HepG2 (cell line): Measurements from ENCODE around the gene GSTM2. TPM values are rescaled to one million over a fixed set of nuclear protein-coding genes. Genes with fewer than 3 reads are reported as not detected.

Experiments
- AGO1 ChIP-seq: fragments of 200-400 bp; formaldehyde crosslinking; IDR thresholded peaks from 2 replicates; pipeline ENCODE4 v1.6.1; 2017; ENCODE audit warnings: mild to moderate bottlenecking, low read depth, low read length, moderate library complexity; ENCODE audit not compliant: poor library complexity, severe bottlenecking
- BCL6 ChIP-seq: IDR thresholded peaks from 2 replicates; pipeline ENCODE4 v1.6.1; 2016; ENCODE audit warnings: missing genetic modification reagents, missing compliant biosample characterization
- CHD4 ChIP-seq: fragments of 200-600 bp; sonication (generic); IDR thresholded peaks from 2 replicates; pipeline ENCODE4 v1.7.0; 2017; ENCODE audit warnings: mild to moderate bottlenecking, low read length, borderline replicate concordance
- CREB1 ChIP-seq, 2 experiments: fragments of 450-650 bp in 1 of 2; IDR thresholded peaks; 2 replicates each; pipeline ENCODE4 v1.6.1; 2016 to 2017; ENCODE audit warnings: control low read depth in 1 of 2, mild to moderate bottlenecking in 1 of 2, missing compliant biosample characterization in 1 of 2, missing genetic modification characterization in 1 of 2
- GFI1 ChIP-seq: sonication (generic); formaldehyde crosslinking; IDR thresholded peaks from 2 replicates; pipeline ENCODE4 v1.5.0; 2020; ENCODE audit warnings: missing genetic modification reagents, mild to moderate bottlenecking, borderline replicate concordance
- HCFC1 ChIP-seq: fragments of 150-350 bp; IDR thresholded peaks from 2 replicates; pipeline ENCODE4 v1.6.1; 2014; ENCODE audit warnings: low read depth, low read length
- IRF1 ChIP-seq: sonication (generic); formaldehyde crosslinking; IDR thresholded peaks from 2 replicates; pipeline ENCODE4 v1.4.0; 2020; ENCODE audit warnings: low read depth, mild to moderate bottlenecking, missing genetic modification reagents
- KMT2A ChIP-seq: sonication (generic); formaldehyde crosslinking; IDR thresholded peaks from 2 replicates; pipeline ENCODE4 v1.4.0; 2020; ENCODE audit warnings: missing genetic modification reagents
- PATZ1 ChIP-seq: sonication (generic); formaldehyde crosslinking; IDR thresholded peaks from 2 replicates; pipeline ENCODE4 v1.4.0; 2020; ENCODE audit warnings: missing genetic modification reagents
- POLR2AphosphoS2 ChIP-seq: IDR thresholded peaks from 2 replicates; pipeline ENCODE4 v1.6.1; 2011; ENCODE audit warnings: low read depth, low read length, improper control_type of control experiment
- REPIN1 ChIP-seq: sonication (generic); formaldehyde crosslinking; IDR thresholded peaks from 2 replicates; pipeline ENCODE4 v1.8.0; 2022; ENCODE audit warnings: missing genetic modification reagents, low read depth, mild to moderate bottlenecking, borderline replicate concordance
- TMF1 ChIP-seq: sonication (generic); formaldehyde crosslinking; IDR thresholded peaks from 2 replicates; pipeline ENCODE4 v1.8.1; 2022; ENCODE audit warnings: low read depth, missing genetic modification reagents
- TRIM22 ChIP-seq: fragments of 450-650 bp; IDR thresholded peaks from 2 replicates; pipeline ENCODE4 v1.6.1; 2017
- TSC22D2 ChIP-seq: sonication (generic); formaldehyde crosslinking; IDR thresholded peaks from 2 replicates; pipeline ENCODE4 v1.5.1; 2020; ENCODE audit warnings: missing genetic modification reagents, mild to moderate bottlenecking, borderline replicate concordance
- USF2 ChIP-seq, 2 experiments: sonication (generic) in 1 of 2; formaldehyde crosslinking in 1 of 2; IDR thresholded peaks; 2 replicates each; pipeline versions ENCODE4 v1.5.1 to v1.6.1; 2011 to 2020; ENCODE audit warnings: borderline replicate concordance in 1 of 2, low read depth in 1 of 2, low read length in 1 of 2, mild to moderate bottlenecking in 1 of 2, missing genetic modification reagents in 1 of 2, moderate library complexity in 1 of 2
- ZNF607 ChIP-seq: sonication (generic); formaldehyde crosslinking; IDR thresholded peaks from 2 replicates; pipeline ENCODE4 v1.5.1; 2020; ENCODE audit warnings: missing genetic modification reagents, mild to moderate bottlenecking, borderline replicate concordance
- ZNF713 ChIP-seq: sonication (generic); formaldehyde crosslinking; IDR thresholded peaks from 2 replicates; pipeline ENCODE4 v1.4.0; 2020; ENCODE audit warnings: mild to moderate bottlenecking, missing genetic modification reagents
- ZNF781 ChIP-seq: sonication (generic); formaldehyde crosslinking; IDR thresholded peaks from 2 replicates; pipeline ENCODE4 v1.5.1; 2020; ENCODE audit warnings: borderline replicate concordance, mild to moderate bottlenecking, missing genetic modification reagents; ENCODE audit errors: not compliant biosample characterization
- polyA plus RNA-seq, 8 experiments: library from polyadenylated mRNA; depleted of rRNA in 3 of 8; stranded (reverse) in 7 of 8; unstranded in 1 of 8; fragments of >200 nt; fragmentation: Illumina TruSeq in 4 of 8; extraction: Trizol in 4 of 8; gene quantifications; 2 replicates each; pipeline versions ENCODE4 v1.2.1 to v1.2.3, GENCODE V29; 2011 to 2016; ENCODE audit warnings: low read depth in 4 of 8, missing spikeins in 1 of 8, mixed read lengths in 1 of 8; ENCODE audit not compliant: insufficient read depth in 1 of 8
- total RNA-seq, 5 experiments: library from RNA; depleted of rRNA; stranded (reverse); fragments of >200 nt; fragmentation: Illumina TruSeq; extraction: Trizol; gene quantifications; 2 replicates each; pipeline ENCODE4 v1.2.3, GENCODE V29; 2016; ENCODE audit warnings: low read depth in 1 of 5
- TF ChIP-seq, protein P1 (sequence below): sonication (generic); formaldehyde crosslinking; IDR thresholded peaks from 2 replicates; pipeline ENCODE4 v1.4.0; 2020; ENCODE audit warnings: missing genetic modification reagents

The GSTM2 gene
- total and polyA plus RNA-seq, 2 of the 13 experiments (the other 11 are each of a cell fraction or from before 2014, with no cell fraction given): 7.0 to 15.0 TPM

DNA sequence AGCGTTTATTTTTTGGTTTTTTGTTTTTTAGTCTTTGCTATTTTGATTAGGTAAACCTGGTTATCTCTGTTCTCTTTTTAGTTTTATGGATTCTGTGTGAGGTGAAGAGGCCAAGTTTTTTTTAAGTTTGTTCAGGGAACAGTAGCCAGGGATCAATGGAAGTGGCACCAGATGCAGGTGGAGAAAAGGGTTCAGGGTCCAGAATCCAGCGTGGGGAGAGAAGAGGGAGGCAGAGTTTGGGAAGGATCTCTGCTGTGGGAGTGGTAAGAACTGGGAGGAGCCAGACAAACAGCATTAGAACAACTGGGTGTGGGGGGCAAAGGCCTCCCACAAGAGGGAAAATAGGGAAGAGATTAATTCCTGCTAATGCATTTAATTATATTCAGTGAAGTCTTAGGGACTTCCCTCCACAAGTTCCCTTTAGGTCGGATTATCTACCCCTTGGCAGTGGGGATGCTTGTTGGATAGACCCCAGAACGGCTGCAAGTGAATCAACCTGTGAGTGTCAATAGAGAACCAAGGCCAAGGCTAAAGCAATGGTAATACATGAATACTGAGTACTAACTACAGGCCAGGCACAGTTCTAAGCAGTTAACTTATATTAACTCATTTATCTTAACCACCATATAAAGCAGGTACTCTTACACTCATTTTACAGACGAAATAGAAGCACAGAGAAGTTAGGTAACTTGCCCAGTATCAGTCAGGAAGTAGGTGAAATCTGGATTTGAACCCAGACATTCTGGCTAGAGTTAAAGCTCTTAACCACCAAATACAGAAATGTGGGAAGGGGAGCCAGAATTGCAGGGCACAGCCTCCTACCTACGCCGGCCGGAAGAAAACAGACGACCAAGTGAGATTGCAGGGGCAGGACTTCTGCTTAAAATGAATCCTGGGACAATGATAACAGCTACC, 48.9 kb upstream of the GSTM2 start (continued):
- TF ChIP-seq TRIM22: no peak
- TF ChIP-seq PATZ1 (CRISPR knock-in tag): peak; percentile 19; the same call in 1 of the 2 replicates
- no peak for TF ChIP-seq HCFC1
- TF ChIP-seq USF2 (IDR thresholded peaks at IDR 0.05; ENCODE audit: low read depth, low read length): no peak
- TF ChIP-seq USF2 (CRISPR knock-in tag; IDR thresholded peaks at IDR 0.05; ENCODE audit: borderline replicate concordance): no peak
- TF ChIP-seq BCL6 (CRISPR knock-in tag): peak; percentile 70
- no peak for TF ChIP-seq CHD4
- TF ChIP-seq GFI1 (CRISPR knock-in tag): no peak
- TF ChIP-seq AGO1: no peak
- TF ChIP-seq IRF1 (CRISPR knock-in tag): no peak
- 0 out of 2 replicates have a peak, but pooled peaks have one; percentile 26 for TF ChIP-seq ZNF607
- TF ChIP-seq TMF1: no peak
- no peak for TF ChIP-seq KMT2A (CRISPR knock-in tag)
- TF ChIP-seq TSC22D2 (CRISPR knock-in tag): no peak
- 0 out of 2 replicates have a peak, but pooled peaks have one; percentile 29 for TF ChIP-seq REPIN1 (CRISPR knock-in tag)
- TF ChIP-seq CREB1 (IDR thresholded peaks at IDR 0.05): no peak
- peak; percentile 42; the same call in 1 of the 2 replicates for TF ChIP-seq CREB1 (CRISPR knock-in tag; IDR thresholded peaks at IDR 0.05)
- no peak for TF ChIP-seq POLR2AphosphoS2
- no peak for TF ChIP-seq ZNF713 (CRISPR knock-in tag)
- TF ChIP-seq, protein P1, sequence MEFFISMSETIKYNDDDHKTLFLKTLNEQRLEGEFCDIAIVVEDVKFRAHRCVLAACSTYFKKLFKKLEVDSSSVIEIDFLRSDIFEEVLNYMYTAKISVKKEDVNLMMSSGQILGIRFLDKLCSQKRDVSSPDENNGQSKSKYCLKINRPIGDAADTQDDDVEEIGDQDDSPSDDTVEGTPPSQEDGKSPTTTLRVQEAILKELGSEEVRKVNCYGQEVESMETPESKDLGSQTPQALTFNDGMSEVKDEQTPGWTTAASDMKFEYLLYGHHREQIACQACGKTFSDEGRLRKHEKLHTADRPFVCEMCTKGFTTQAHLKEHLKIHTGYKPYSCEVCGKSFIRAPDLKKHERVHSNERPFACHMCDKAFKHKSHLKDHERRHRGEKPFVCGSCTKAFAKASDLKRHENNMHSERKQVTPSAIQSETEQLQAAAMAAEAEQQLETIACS (CRISPR knock-in tag): no peak
- no peak for TF ChIP-seq ZNF781 (CRISPR knock-in tag)
